Measurements from ENCODE around the gene RPS27A.

- TF ChIP-seq POLR2A (IDR thresholded peaks at IDR 0.05) (no peak), CTCF (IDR thresholded peaks at IDR 0.05) (no peak), EP300 (IDR thresholded peaks at IDR 0.05) (no peak)
These were observed 20.3 kb downstream of the RPS27A start for GRCh38 chr2:55252832-55253231.
